Activated T-cell treated with anti-CD3 and anti-CD28 coated beads, Interleukin-2, amount 50 U/mL, for 1 hour (primary cell): ENCODE results near the gene UBE2O.

Experiments
- DNase-seq: peaks from one replicate; pipeline ENCODE4 v3.0.0-alpha.2; 2020

The UBE2O gene

DNA sequence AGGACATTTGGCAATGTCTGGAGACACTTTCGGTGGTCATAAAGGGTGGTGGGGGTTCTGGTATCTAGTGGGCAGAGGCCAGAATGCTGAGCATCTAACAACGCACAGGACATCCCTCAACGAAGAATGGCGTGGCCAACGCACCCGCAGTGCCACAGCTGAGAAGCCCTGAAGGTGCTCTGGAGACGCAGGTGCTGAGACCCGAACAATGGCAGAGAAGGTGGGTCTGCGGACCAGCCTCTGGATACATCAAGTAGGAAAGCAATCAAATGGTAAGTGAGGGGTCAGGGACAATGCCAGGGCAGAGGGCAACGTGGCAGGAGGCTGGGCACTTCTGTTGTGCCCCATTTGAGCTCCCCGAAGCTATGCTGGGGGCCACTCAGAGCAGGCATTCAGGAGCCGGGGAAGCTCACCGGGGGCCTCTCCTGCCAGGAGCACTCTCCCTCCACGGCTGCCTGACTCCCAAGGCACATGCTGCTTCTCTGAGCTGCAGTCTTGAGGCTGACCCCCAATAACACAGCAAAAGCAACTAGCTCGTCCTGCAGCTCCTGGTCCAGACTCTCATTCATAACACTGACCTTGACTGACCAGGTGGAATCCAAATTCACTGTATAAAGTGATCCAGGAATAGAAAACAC, 42.5 kb downstream of the UBE2O start:
- no peak for DNase-seq

DNA sequence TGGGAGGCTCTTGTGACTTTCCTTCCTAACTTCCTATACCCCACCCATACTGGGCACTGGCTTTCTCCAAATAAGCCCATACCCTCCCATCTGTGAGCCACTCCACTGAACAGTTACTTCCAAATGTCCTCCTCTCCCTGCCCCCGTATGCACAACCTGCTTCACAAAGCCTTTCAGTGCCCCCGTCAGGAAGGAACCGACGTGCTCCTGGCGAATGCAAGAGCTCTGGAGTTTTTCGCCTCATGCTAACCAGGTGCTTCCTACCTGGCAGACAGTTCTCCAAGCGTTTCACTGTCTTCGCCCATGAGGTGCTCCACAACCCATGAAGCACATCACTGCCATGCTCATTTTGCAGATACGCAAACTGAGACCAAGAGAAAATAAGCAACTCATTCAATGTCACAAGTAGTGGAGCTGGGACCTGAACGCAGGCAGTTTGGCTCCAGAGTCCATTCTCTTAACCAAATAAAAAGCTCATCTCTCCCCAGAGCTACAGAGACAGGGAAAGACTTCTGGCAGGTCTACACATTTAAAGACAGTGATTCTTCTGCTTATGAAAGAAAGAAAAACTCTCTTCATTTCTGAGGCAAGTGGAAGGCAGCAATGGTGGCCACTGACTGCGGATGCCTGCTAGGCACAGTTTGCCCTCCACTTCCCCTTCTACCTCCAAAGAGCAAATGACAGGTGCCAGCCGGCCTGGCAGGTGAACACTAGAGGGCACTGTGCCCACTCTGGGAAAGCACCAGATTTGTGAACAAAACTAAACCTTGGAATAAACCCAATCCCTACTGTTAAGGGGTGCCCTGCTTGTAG, 44.7 kb downstream of the UBE2O start:
- peak; percentile 74 for DNase-seq

DNA sequence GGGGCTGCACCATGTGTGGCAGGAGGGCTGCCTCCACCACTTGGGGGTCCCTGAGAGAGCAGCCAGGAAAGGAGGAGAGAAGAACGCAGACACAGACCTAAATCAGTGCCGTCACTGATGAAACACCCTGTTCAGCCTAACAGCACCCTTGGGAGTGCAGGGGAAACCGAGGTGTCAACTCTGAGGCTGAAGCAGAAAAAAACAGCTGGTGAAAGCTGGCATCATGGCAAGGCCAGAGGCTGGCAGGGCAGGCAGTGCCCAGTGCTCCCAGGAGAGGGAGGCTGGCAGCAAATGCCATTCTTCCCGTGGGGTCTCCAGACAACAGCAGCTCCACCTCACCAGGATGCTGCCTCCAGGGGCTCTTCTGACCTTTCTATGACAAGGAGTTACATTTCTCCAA, 45.4 kb downstream of the UBE2O start:
- no peak for DNase-seq

DNA sequence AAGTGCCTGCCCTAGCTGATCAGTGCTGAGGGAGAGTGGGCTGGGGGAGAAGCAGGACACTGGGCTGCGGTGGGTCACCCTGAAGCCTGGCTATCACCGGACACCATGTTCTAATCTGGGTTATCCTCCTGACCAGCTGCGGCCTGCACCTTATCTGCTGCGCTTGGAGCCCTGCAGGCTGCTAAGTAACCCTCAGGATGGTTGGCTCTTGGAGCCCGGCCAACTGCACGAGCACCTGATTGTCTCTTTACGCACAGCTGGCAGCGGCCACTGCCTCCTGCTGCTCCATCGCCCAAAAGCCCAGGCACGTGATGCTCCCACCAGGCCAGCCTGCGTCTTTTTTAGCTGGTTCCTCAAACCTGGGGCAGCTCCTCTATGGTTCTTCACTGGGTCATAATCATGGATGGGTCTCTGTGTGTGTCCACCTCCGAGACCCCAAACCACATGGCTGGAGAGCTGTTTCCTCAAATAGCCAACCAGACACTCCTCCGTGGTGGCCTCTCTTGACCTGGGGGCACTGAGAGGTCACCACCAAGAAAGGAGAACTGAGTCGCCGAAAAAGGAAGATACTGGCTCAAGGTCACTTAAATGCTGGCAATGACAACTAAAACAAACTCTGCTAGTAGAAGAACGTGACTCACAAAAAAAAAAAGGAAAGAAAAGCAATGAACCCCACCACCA, 46.8 kb downstream of the UBE2O start:
- no peak for DNase-seq

DNA sequence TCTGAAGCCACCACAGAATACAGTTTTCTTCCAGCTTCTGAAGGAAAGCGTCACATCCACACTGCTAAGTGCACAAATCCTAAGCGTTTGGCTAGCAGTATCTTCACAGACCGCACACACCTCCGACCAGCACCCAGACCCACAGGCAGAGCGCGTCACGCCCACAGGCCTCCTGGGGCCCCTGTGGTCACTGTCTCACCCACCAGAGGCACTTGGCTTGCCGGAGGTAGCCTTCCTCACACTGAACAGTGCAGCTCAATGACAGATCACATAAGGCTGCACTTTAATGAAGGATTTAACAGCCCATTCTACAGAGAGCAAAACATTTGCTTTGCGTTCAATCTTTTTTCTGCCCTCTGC, 47.4 kb downstream of the UBE2O start:
- no peak for DNase-seq

DNA sequence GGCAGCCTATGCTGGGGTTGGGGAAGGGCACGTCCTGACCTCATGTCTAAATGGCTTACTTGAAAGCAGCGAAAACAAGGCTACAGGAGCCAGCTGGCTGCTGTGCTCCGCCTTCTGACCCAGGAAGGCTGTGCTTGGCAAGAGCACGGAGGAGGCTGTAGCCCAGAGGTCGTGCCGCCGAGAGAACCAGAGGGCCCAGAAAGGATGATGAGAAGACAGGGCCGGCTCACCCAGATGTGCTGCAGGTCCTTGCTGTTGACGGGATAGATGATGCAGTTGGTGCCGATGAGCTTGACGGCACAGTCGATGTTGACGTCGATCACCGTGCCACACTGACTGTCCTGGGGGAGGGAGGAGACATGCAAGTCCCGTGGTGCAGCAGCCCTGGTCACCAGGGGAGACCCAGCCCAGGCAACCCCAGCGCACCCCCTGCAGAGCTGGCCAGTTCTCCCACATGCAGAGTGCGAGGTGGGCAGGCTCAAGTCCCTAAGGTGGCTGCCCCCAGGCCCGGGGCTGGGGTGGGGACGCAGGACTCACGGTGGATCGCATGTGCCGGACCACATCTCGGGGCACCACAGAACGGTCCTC, 47.9 kb downstream of the UBE2O start:
- DNase-seq, result no peak

DNA sequence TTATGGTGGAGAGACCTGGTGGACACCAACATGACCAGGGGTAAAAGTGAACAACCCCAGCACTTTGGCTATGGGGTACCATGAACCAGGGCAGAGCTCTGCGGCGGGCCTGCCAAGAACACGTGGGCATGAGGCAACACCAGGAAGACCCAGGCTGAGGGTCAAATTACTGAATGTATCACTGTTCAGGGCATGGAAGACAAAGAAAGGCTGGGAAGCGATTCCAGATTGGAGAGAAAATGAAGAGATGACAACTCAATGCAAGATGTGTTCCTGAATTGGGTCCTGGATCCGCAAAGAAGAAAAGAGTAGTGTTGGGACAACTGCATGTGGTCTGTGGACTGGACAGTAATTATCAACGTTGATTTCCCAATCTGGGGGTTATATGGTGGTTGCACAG, 48.7 kb downstream of the UBE2O start:
- no peak for DNase-seq

DNA sequence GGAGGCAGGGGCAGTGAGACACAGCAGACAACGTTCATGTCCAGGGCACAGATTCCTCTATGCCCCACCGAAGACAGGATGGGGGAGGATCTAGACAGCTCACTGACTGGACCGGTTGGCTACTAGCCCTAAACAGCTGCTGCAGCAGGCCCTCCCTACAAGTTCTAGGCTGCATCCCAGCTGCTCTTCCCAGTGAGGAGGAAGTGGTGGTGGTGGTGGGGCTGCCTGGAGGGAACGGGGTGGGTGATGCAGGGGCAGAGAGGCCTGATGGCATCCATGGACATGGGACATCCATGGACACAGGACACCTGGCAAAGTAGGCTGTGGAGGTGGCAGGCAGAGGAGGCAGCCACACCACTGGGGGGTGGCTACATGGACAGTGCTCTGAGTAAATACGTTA, 50.2 kb downstream of the UBE2O start:
- DNase-seq, result no peak

DNA sequence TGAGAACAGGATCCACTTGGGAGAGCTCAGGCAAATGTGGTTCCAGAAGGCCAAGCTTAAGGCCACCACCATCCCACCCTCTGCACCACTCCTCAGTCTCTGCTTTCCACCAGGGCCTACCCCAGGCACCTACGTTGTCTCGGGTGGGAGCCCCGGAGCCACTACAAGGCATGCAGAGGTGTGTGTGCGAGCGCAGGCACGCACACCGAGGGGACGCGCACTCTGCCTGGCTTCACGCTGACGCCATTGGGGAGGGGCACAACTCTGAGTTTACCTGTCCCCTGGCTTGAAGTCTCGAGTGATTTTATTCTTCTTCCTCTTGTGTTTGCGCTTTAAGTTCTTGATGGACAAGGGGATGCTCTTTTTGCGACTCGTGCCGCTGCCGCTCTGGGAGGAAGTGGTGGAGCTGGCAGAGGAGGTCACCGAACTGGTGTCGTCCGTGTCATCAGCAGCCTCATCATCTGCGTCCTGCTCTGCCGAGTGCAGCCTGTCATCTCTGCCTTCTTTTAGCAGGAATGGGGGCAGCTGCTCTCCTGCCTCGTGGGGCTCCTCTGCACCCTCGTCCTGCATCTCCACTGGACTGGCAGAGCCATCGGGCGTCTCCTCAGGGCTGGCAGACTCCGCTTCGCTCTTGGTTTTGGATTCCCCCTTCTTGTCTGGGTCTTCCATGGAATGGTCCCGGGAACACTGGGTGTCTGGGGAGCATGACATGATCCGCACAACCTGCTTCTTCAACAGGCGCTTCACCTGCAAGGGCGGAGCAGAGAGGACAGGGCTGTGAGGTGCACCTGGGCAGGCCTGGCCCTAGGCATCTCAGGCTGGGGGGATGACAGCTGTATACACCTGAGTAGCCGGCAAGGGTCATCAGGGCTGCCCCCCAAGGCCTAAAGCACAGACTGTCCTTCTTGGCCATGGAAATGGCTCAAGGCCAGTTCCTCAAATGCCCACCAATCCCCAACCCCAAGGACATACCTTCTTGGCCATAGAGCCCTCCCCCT, 53.5 kb downstream of the UBE2O start:
- no peak for DNase-seq

DNA sequence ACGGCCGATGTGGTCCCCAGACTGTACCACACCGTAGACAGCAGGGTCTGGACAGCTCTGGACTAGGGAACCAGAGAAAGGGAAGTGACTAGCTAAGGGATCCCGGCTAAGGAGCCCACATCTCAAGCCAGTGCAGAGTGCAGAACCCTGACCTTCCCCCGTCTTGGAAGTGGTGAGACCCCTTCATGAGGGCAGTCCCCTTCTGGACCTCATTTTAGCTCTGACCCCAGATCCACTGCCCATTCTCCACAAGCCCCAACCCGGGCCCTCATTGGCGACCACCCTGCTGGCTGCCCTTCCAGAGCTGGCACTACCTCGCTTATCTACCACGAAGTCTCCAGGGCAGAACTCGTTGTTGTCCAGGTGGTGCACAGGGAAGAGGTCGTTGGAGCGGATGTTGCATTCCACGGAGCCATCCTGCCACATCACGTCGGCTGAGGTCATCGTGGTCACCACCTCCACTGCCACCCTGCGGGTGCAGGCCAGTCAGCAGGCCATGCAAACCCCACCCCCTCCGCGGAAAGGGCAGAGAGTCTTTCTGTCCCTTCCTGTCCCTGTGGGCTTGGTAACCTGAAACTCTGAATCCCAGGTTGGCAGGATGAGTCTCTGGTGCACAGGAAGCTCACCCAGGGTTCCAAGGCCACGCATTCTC, 54.3 kb downstream of the UBE2O start:
- no peak for DNase-seq

DNA sequence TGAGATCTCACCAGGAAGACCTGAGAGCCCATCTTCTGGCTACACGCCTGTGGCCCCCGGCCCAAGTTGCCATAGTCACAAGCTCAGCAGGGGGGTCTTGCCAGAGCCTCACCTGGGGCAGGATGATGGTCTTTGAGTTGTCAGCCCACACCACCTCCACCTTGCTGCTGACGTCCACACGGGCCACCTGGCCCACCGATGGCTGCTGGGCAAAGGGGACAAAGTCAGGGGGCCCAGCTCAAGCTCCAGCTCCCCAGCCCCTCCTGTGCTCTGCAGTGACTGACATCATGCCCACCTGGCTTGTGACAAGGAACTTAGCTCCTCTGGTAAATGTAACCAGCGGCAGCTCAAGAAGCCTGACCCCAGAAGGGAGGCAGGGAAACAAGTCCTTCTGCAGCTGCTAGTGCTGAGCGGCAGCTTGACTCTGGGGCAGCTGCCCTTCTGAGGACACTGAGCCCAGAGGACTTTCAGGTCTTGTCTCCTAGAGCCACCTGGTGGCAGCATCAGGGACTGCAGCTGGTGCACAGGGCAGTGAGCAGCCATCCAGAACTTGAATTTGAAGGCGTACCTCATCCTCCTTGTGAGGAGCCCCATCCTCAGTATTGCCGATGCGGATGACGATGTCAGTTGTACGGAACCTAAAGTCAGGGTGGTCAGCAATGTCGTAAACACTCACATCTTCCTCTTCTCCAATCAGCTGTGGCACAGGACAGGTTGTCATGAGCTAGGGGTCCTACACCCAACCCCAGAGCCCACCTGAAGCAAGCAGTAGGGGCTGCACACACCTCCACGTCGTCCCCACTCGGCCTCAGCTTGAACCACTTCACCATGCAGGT, 55.0 kb downstream of the UBE2O start:
- peak; percentile 87 for DNase-seq

DNA sequence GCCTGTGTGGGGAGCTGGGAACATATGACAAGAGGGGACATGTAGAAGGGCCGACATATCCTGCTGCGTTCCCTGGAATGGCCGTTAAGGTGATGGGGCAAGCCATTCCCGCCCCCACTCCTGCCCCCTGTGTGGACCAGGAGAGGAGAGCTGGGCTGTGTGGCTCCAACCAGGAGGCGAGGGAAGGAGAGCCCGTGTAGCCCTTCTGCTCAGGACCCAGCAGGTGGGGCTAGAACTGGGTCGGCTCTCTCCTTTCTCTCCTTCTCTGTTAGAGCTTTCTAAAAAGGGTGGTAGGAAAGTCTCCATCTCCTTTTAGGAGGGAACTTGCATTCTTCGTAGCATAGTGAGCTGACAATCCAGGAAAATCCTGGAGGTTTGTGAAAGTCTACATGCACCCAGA, 55.8 kb downstream of the UBE2O start:
- DNase-seq, result no peak

DNA sequence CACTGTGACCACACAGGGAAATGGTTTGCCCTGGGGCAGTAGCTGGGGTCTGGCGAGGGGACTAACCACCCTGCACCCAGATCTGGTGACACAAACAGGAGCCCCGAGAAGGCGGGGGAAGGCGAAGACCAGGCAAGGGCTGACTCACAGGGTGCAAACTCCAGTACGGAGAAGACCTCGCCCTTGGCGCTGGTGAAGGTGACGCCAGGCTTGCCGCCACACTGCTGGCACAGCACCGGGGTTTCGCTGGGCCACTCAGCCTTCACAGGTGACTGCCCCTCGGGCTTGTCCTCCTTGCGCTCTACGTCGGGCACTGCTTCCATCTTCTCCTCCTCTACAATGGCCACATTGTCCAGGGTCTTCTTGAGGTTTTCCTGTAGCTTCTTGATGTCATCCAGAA, 57.0 kb downstream of the UBE2O start:
- DNase-seq, result no peak

DNA sequence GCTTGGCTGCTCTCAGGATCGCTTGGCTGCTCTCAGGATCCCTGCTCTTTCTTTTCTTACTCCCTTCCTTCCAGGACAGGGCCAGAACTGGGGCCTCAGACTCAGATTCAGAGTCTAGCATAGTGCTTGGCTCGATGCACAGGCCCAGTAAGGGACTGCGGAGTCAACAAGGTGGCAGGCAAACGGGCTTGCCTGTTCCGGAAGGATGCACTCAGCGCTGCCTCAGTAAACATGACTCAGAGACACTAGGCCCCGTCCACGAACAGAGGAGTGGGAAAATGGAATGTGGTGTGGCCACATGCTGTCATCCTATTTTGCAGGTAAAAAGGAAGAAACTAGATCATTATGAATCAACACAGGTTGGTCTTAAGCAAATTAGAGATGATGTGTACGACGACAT, 58.8 kb downstream of the UBE2O start:
- no peak for DNase-seq

DNA sequence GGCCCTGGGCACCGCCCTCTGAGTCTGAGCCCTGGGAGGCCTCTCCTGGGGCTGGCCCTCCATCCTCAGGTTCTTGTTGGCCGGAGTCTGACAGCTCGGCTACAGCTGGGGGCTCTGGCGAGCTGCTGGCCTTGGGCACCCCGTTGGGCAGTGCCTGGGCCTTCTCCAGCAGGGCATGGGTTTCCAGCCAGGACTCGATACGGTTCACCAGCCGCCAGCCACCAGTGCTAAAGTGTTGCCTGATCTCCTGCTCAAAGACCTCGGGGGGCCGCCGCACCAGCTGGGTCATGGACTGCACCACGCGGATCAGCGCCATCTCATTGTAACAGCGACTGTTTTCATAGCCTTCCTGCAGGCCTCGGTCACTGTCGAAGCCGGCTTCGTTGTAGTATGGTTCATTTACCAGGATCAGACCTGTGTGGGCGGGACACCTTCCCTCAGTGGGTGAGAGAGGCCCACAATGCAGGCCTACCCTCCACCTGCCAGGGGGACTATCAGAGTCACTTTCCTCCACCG, 61.7 kb downstream of the UBE2O start:
- DNase-seq, result no peak

DNA sequence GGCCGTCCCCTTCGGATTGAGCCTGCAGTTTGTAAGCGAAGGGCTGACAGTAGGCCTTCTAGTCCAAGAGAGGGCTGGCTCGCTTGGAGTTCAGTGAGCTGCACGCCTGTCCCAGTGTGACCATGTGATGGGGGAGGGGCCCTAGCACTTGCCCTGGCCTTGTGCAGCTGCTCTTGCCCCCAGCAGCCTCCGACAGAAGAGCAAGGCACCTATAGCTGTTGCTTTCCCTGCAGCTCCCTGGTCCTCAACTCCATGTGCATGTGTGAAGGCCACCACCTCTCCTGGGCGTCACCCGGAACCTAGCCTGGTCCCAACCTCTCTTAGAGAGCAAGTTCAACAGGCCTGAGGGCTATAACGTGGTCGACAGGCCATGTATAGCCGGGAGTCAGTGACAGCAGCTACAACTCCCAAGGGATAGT, 62.9 kb downstream of the UBE2O start:
- no peak for DNase-seq

DNA sequence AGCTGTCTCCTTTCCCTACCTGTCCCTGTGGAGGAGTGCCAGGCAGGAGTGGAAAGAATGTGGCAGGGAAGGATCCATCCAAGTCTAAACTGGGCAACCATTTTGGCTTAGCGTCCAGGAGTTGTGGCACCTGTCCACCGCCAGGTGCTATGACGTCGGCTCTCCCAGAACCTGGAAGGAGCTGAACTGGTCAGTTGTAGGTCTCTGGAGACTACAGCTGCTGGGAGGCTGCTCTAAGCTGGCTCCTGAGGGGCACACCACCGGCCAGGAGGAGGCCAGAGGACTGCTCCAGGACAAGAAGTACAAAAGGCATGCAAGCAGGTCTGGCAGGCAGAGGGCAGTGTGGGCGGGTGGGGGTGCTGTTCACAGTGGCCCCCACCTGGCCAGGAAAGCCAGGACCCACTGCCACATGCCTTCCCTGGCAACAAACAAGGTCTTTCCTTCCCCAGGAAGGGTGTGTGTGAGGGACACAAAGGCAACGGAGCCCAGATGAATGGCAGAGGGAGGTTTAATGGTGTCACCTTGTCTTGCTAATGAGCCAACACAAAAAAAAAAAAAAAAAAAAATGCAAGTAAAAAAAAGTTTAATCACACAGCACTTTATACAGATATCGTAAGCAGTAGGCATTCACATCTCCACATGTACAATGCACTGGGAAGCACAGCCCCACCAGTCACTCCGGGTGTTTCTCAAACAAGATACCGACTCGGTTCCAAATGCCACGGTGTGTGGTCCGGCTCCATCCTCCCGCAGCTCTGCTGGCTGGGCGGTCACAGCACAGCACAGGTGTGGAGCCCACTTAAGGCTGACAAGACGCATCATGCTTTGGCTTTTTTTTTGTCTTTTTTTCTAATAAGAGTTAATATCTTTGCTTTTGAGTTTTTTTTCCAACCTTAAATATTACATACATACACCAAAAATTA, 63.7 kb downstream of the UBE2O start:
- no peak for DNase-seq

DNA sequence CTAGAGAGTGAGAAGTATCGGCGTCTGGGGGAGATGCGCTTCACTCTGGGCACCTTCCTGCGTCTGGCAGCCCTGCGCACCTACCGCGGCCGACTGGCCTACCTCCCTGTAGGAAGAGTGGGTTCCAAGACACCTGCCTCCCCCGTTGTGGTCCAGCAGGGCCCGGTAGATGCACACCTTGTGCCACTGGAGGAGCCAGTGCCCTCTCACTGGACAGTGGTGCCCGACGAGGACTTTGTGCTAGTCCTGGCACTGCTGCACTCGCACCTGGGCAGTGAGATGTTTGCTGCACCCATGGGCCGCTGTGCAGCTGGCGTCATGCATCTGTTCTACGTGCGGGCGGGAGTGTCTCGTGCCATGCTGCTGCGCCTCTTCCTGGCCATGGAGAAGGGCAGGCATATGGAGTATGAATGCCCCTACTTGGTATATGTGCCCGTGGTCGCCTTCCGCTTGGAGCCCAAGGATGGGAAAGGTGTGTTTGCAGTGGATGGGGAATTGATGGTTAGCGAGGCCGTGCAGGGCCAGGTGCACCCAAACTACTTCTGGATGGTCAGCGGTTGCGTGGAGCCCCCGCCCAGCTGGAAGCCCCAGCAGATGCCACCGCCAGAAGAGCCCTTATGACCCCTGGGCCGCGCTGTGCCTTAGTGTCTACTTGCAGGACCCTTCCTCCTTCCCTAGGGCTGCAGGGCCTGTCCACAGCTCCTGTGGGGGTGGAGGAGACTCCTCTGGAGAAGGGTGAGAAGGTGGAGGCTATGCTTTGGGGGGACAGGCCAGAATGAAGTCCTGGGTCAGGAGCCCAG, 65.8 kb downstream of the UBE2O start:
- no peak for DNase-seq
